ENCODE data around the gene DDOST. TPM values are rescaled to one million over a fixed set of nuclear protein-coding genes. Genes with fewer than 3 reads are reported as not detected.

The DDOST gene
- total RNA-seq, 2 donors from 2014 or later = 252 to 280 TPM

DNA sequence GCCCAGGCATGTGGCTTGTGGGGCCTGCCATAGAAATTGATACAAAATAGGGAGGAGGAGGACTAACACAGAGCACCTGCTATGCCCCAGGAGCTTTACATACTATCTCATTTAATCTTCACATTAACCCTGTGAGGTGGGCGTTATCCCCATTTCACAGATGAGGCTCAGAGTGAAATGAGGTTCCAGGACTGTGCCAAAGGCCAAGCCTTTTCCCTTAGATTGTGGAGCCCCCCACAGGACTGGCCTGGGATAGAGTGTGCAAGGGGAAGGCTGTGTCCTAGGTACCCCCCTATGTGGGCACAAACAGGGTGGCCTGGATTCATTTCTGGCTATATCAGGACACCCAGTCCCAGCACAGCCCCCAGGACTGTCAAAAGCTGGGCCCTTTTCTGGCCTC lies 2.2 kb upstream of the DDOST start:
- no peaks in the 10 kb centered on the region for H3K4me1 ChIP-seq (ENCODE audit: control insufficient read depth, insufficient read depth, low read length)
- no peak overlapping the region for H3K9ac ChIP-seq (ENCODE audit: extremely low read depth, low read length, poor library complexity, severe bottlenecking)
- Mint-ChIP-seq H3K27ac (no peak overlapping the region), H3K36me3 (ENCODE audit: low read depth) (peaks cover 11% of the 10 kb centered on the region), H3K27me3 (ENCODE audit: insufficient read depth) (no peaks in the 10 kb centered on the region), H3K4me1 (peaks cover 24% of the 10 kb centered on the region), H3K9me3 (peaks cover 1% of the 10 kb centered on the region), H3K4me3 (no peak overlapping the region)
- H3K4me3 ChIP-seq (ENCODE audit: low read length) = no peak overlapping the region
- peak; percentile 22 for TF ChIP-seq CTCF (conservative IDR thresholded peaks at IDR 0.05)
- H3K9me3 ChIP-seq (ENCODE audit: control insufficient read depth, low read length) = no peaks in the 10 kb centered on the region
- peak; percentile 53 for DNase-seq
- no peak overlapping the region for H3K27ac ChIP-seq (ENCODE audit: low read depth, low read length)
- no peaks in the 10 kb centered on the region for H3K27me3 ChIP-seq (ENCODE audit: control insufficient read depth, insufficient read depth, low read length, poor library complexity, severe bottlenecking)
- peaks cover 12% of the 10 kb centered on the region for H3K36me3 ChIP-seq (ENCODE audit: control insufficient read depth, insufficient read depth, low read length)
- WGBS, 2 experiments (ENCODE audit: insufficient coverage in 1 of 2, insufficient read length in 1 of 2) = 79% methylated on average over 1 of the region's 1 CpG; no CpG with 5 or more reads in 1 of the 2 experiments

DNA sequence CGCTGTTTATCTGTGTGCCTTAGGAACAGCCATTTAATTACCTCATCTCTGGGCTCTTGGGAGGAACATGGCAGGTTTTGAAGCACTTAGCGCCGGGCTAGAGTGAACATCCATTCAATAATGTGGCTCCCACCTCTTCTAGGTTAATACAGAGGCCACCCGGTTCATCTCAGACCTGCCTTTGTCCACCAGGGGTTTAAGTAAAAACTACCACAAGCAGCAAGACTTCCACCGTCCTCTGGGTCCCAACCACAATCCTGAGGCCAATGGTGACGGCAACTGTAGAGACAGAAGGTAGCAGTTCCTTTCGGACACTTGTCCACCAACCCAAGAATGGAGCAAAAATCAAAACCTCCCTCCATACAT lies 924 bp upstream of the DDOST start:
- WGBS, 2 experiments (ENCODE audit: insufficient coverage in 1 of 2, insufficient read length in 1 of 2) = 71 to 73% methylated on average over 5 to 7 of the region's 7 CpGs
- peak overlapping the region; percentile 94 for H3K27ac Mint-ChIP-seq
- no peak for DNase-seq
- H3K36me3 Mint-ChIP-seq (ENCODE audit: low read depth) = peaks cover 22% of the 10 kb centered on the region
- Histone ChIP-seq H3K9ac (ENCODE audit: extremely low read depth, low read length, poor library complexity, severe bottlenecking) (peak overlapping the region; percentile 68), H3K27ac (ENCODE audit: low read depth, low read length) (no peak overlapping the region), H3K4me1 (ENCODE audit: control insufficient read depth, insufficient read depth, low read length) (no peaks in the 10 kb centered on the region), H3K9me3 (ENCODE audit: control insufficient read depth, low read length) (no peaks in the 10 kb centered on the region), H3K36me3 (ENCODE audit: control insufficient read depth, insufficient read depth, low read length) (peaks cover 25% of the 10 kb centered on the region), H3K4me3 (ENCODE audit: low read length) (peak overlapping the region; percentile 97), H3K27me3 (ENCODE audit: control insufficient read depth, insufficient read depth, low read length, poor library complexity, severe bottlenecking) (no peaks in the 10 kb centered on the region)
- peak overlapping the region; percentile 99 for H3K4me3 Mint-ChIP-seq
- TF ChIP-seq CTCF (conservative IDR thresholded peaks at IDR 0.05) = no peak
- peaks cover 24% of the 10 kb centered on the region for H3K4me1 Mint-ChIP-seq
- no peaks in the 10 kb centered on the region for H3K27me3 Mint-ChIP-seq (ENCODE audit: insufficient read depth)
- H3K9me3 Mint-ChIP-seq = peaks cover 1% of the 10 kb centered on the region

DNA sequence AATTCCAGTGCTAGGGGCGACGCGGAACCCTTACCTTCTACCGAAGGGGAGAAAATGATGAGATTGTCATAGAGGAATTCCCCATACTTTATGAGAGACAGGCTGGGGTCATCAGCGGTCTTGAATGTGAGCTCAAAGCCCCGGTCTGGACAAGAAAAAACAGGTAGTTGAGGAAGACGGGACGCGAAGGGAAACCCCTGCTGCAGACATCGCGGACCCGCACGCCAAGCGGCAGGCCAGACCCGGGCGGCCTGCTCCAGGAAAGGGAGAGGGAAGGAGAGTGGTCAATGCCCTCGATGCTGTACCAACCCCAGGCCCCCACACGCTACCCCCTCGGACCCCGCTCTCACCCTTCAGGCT lies 342 bp downstream of the DDOST start:
- H3K4me1 Mint-ChIP-seq = peaks cover 24% of the 10 kb centered on the region
- DNase-seq = no peak
- no peaks in the 10 kb centered on the region for H3K27me3 Mint-ChIP-seq (ENCODE audit: insufficient read depth)
- no peak overlapping the region for H3K27ac ChIP-seq (ENCODE audit: low read depth, low read length)
- peaks cover 36% of the 10 kb centered on the region for H3K36me3 ChIP-seq (ENCODE audit: control insufficient read depth, insufficient read depth, low read length)
- no peaks in the 10 kb centered on the region for H3K27me3 ChIP-seq (ENCODE audit: control insufficient read depth, insufficient read depth, low read length, poor library complexity, severe bottlenecking)
- 0 to 1% methylated on average over 9 to 20 of the region's 20 CpGs for WGBS, 2 experiments (ENCODE audit: insufficient coverage in 1 of 2, insufficient read length in 1 of 2)
- peaks cover 34% of the 10 kb centered on the region for H3K36me3 Mint-ChIP-seq (ENCODE audit: low read depth)
- no peak for TF ChIP-seq CTCF (conservative IDR thresholded peaks at IDR 0.05)
- H3K4me3 Mint-ChIP-seq = peak overlapping the region; percentile 99
- no peaks in the 10 kb centered on the region for H3K9me3 ChIP-seq (ENCODE audit: control insufficient read depth, low read length)
- H3K27ac Mint-ChIP-seq = peak overlapping the region; percentile 96
- H3K9ac ChIP-seq (ENCODE audit: extremely low read depth, low read length, poor library complexity, severe bottlenecking) = peak overlapping the region; percentile 59
- peak overlapping the region; percentile 97 for H3K4me3 ChIP-seq (ENCODE audit: low read length)
- no peaks in the 10 kb centered on the region for H3K4me1 ChIP-seq (ENCODE audit: control insufficient read depth, insufficient read depth, low read length)
- H3K9me3 Mint-ChIP-seq = no peaks in the 10 kb centered on the region

Data from endodermal cell (in vitro differentiated cells).